GM18517 (cell line): Measurements from ENCODE around the gene MOB2.

Source experiments
- ATAC-seq: cut with Tn5 transposase; IDR thresholded peaks from one replicate; pipeline ENCODE4 v1.9.1; 2021; ENCODE audit warnings: mild to moderate bottlenecking, moderate library complexity; ENCODE audit not compliant: unreplicated experiment

Gene MOB2

GRCh38 chr11:1475841-1476240 is 10.7 kb downstream of the MOB2 start:
- ATAC-seq: no peak

- ATAC-seq: no peak
These were observed 12.8 kb downstream of the MOB2 start for GRCh38 chr11:1473786-1474185.

- no peak for ATAC-seq
These were observed 13.5 kb downstream of the MOB2 start for GRCh38 chr11:1473011-1473628.

- no peak for ATAC-seq
These were observed 14.2 kb downstream of the MOB2 start for GRCh38 chr11:1472180-1473005.

- no peak for ATAC-seq
These were observed 14.8 kb downstream of the MOB2 start for GRCh38 chr11:1471736-1472135.

GRCh38 chr11:1470681-1471611 is 15.6 kb downstream of the MOB2 start:
- no peak for ATAC-seq

GRCh38 chr11:1469911-1470680 is 16.5 kb downstream of the MOB2 start:
- ATAC-seq: no peak

GRCh38 chr11:1469287-1469910 is 17.2 kb downstream of the MOB2 start:
- no peak for ATAC-seq

GRCh38 chr11:1468473-1469066 is 18.0 kb downstream of the MOB2 start:
- ATAC-seq: no peak

- no peak for ATAC-seq
These were observed 18.6 kb downstream of the MOB2 start for GRCh38 chr11:1468002-1468401.

- ATAC-seq: no peak
These were observed 19.3 kb downstream of the MOB2 start for GRCh38 chr11:1467270-1467669.

- ATAC-seq: no peak
These were observed 19.8 kb downstream of the MOB2 start for GRCh38 chr11:1466784-1467183.

GRCh38 chr11:1463056-1463455 is 23.5 kb downstream of the MOB2 start:
- no peak for ATAC-seq

GRCh38 chr11:1462698-1462975 is 23.9 kb downstream of the MOB2 start:
- no peak for ATAC-seq

- no peak for ATAC-seq
These were observed 24.5 kb downstream of the MOB2 start for GRCh38 chr11:1461826-1462697.

- ATAC-seq: no peak
These were observed 25.4 kb downstream of the MOB2 start for GRCh38 chr11:1460986-1461825.

GRCh38 chr11:1460396-1460985 is 26.1 kb downstream of the MOB2 start:
- ATAC-seq: no peak
